ENCODE data around the gene TAS2R7.

TAS2R7 gene

GRCh38 chr12:10756194-10756593 is 46.2 kb downstream of the TAS2R7 start:
- no peak for DNase-seq (ENCODE audit: extremely low spot score)
- ChIA-PET CTCF (interaction anchor here (1.6 kb wide), 1 partner anchor 10 kb away, joined by 4 read pairs; no protein-coding TSS in a partner anchor), POLR2A (no interaction called here)
- TF ChIP-seq CTCF (IDR thresholded peaks at IDR 0.05; ENCODE audit: control extremely low read depth, extremely low read depth, low read depth, missing control alignments): no peak

- no peak for TF ChIP-seq CTCF (IDR thresholded peaks at IDR 0.05; ENCODE audit: control extremely low read depth, extremely low read depth, low read depth, missing control alignments)
- ChIA-PET POLR2A (no interaction called here), CTCF (no interaction called here)
- DNase-seq (ENCODE audit: extremely low spot score): no peak
Measured at GRCh38 chr12:10753059-10753458, 49.4 kb downstream of the TAS2R7 start.
